ENCODE data around the gene KIAA1328. TPM values are rescaled to one million over a fixed set of nuclear protein-coding genes. Genes with fewer than 3 reads are reported as not detected.

Gene KIAA1328
- total and polyA plus RNA-seq, 4 donors = 2.8 to 48.1 (median 7.0) TPM

DNA sequence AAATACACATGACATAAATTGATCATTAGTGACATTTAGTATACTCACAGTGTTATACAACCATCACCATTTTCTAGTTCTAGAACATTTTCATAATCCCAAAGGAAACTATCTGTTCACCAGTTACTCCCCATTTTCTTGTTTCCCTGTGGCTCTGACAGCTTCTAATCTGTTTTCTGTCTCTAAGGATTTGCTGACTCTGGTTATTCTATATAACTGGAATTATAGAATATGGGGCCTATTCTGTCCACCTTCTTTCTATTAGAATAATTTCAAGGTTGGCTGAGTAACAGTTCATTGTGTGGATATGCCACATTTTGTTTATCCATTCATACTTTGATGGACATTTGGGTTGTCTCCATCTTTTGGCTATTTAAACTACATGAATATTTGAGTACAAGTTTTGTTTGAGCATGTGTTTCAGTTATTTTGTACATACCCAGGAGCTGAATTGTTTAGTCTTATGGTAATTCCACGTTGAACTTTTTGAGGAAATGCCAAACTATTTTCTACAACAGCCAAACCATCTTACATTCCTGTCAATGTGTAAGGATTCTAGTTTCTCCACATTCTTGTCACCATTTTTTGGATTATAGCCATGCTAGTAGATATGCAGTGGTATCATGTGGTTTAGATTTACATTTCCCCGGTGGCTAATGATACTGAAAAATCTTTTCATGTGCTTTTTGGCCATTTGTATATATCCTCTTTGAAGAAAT, 20.5 kb downstream of the KIAA1328 start:
- peaks cover 0 to 18% (median 8%) of the 10 kb centered on the region in 4 donors for H3K36me3 ChIP-seq (ENCODE audit: control insufficient read depth in 4 of 4, insufficient read depth in 4 of 4, low read length in 4 of 4)
- TF ChIP-seq, protein P1, sequence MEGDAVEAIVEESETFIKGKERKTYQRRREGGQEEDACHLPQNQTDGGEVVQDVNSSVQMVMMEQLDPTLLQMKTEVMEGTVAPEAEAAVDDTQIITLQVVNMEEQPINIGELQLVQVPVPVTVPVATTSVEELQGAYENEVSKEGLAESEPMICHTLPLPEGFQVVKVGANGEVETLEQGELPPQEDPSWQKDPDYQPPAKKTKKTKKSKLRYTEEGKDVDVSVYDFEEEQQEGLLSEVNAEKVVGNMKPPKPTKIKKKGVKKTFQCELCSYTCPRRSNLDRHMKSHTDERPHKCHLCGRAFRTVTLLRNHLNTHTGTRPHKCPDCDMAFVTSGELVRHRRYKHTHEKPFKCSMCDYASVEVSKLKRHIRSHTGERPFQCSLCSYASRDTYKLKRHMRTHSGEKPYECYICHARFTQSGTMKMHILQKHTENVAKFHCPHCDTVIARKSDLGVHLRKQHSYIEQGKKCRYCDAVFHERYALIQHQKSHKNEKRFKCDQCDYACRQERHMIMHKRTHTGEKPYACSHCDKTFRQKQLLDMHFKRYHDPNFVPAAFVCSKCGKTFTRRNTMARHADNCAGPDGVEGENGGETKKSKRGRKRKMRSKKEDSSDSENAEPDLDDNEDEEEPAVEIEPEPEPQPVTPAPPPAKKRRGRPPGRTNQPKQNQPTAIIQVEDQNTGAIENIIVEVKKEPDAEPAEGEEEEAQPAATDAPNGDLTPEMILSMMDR (IDR thresholded peaks at IDR 0.05; ENCODE audit: control extremely low read depth, extremely low read depth) = no peak
- H3K27me3 ChIP-seq (ENCODE audit: control insufficient read depth in 3 of 3, insufficient read depth in 3 of 3, low read length in 2 of 3) = no peaks in the 10 kb centered on the region
- no peak for ATAC-seq (ENCODE audit: insufficient read depth, low FRiP score)
- WGBS, 2 donors = 46 to 66% methylated on average over 2 of the region's 2 CpGs
- H3K4me3 ChIP-seq = no peak overlapping the region
- H3K9me3 ChIP-seq (ENCODE audit: control insufficient read depth in 4 of 4, insufficient read depth in 3 of 4, low read length in 3 of 4) = peaks cover 0 to 2% (median under 1%) of the 10 kb centered on the region in 4 donors
- no peak overlapping the region for H3K27ac ChIP-seq (ENCODE audit: low read depth in 1 of 2, low read length in 1 of 2)
- peaks cover 0 to 1% (median 0%) of the 10 kb centered on the region in 5 donors for H3K4me1 ChIP-seq (ENCODE audit: control insufficient read depth in 5 of 5, insufficient read depth in 5 of 5, low read length in 5 of 5)
- DNase-seq = peak in 1 of 3 donors; percentile 53
- no peak overlapping the region for H3K9ac ChIP-seq (ENCODE audit: insufficient read depth in 1 of 2, low read length in 2 of 2)

DNA sequence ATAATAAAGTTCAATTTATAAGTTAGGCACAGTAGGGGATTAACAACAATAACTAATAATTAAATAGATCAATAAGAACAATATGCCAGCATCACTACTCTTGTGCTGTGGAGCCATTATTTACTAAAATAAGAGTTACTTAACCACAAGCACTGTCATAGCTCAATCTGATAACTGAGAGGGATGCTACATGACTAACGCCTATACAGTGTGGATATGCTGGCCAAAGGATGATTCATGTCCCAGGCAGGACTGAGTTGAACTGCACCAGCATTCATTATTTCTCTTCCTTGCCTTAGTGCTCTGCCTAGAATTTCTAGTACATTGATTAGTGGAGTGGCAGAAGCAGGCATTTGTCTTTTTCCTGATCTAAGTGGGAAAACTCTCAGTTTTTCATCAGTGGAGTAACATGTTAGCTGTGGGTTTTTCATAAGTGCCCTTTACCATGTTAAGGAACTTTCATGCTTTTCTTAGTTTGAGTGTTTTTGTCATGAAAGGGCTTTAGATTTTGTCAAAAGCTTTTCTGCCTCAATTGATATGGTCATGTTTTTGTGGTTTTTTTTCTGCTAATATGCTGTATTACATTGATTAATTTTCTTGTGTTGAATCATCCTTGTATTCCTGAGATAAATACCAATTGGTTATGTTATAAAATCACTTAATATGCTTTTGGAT, 21.7 kb downstream of the KIAA1328 start:
- 72 to 86% methylated on average over 1 of the region's 1 CpG for WGBS, 2 donors

DNA sequence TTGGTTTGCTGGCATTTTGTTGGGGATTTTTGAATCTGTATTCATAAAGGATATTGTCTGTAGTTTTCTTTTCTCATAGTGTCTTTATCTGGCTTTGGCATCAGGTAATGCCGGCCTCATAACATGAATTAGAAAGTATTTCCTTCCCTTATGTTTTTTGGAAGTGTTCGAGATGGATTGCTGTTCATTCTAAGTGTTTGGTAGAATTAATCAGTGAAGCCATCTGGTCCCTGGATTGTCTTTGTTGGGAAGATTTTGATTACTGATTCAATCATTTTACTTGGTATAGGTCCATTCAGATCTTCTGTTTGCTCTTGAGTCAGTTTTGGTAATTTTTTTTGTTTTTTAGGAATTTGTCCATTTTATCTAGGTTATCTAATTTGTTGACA, 22.3 kb downstream of the KIAA1328 start:
- H3K4me1 ChIP-seq (ENCODE audit: control insufficient read depth in 5 of 5, insufficient read depth in 5 of 5, low read length in 5 of 5) = peaks cover 0 to 1% (median 0%) of the 10 kb centered on the region in 5 donors
- TF ChIP-seq, protein P1 (IDR thresholded peaks at IDR 0.05; ENCODE audit: control extremely low read depth, extremely low read depth) = no peak
- H3K9me3 ChIP-seq (ENCODE audit: control insufficient read depth in 4 of 4, insufficient read depth in 3 of 4, low read length in 3 of 4) = peaks cover 0 to 2% (median under 1%) of the 10 kb centered on the region in 4 donors
- ATAC-seq (ENCODE audit: insufficient read depth, low FRiP score) (no peak), DNase-seq (no peak)
- no peak overlapping the region for H3K9ac ChIP-seq (ENCODE audit: insufficient read depth in 1 of 2, low read length in 2 of 2)
- peaks cover 0 to 18% (median 8%) of the 10 kb centered on the region in 4 donors for H3K36me3 ChIP-seq (ENCODE audit: control insufficient read depth in 4 of 4, insufficient read depth in 4 of 4, low read length in 4 of 4)
- no peak overlapping the region for H3K4me3 ChIP-seq
- 69 to 71% methylated on average over 2 of the region's 2 CpGs for whole genome bisulfite sequencing, 2 donors
- H3K27me3 ChIP-seq (ENCODE audit: control insufficient read depth in 3 of 3, insufficient read depth in 3 of 3, low read length in 2 of 3) = no peaks in the 10 kb centered on the region
- H3K27ac ChIP-seq (ENCODE audit: low read depth in 1 of 2, low read length in 1 of 2) = no peak overlapping the region

More for the DNA sequence above, 21.7 kb downstream of the KIAA1328 start:
- no peak overlapping the region for H3K4me3 ChIP-seq
- peaks cover 0 to 2% (median under 1%) of the 10 kb centered on the region in 4 donors for H3K9me3 ChIP-seq (ENCODE audit: control insufficient read depth in 4 of 4, insufficient read depth in 3 of 4, low read length in 3 of 4)
- peaks cover 0 to 1% (median 0%) of the 10 kb centered on the region in 5 donors for H3K4me1 ChIP-seq (ENCODE audit: control insufficient read depth in 5 of 5, insufficient read depth in 5 of 5, low read length in 5 of 5)
- H3K9ac ChIP-seq (ENCODE audit: insufficient read depth in 1 of 2, low read length in 2 of 2) = no peak overlapping the region
- TF ChIP-seq, protein P1 (IDR thresholded peaks at IDR 0.05; ENCODE audit: control extremely low read depth, extremely low read depth) = no peak
- no peaks in the 10 kb centered on the region for H3K27me3 ChIP-seq (ENCODE audit: control insufficient read depth in 3 of 3, insufficient read depth in 3 of 3, low read length in 2 of 3)
- peak; percentile 69 for ATAC-seq (ENCODE audit: insufficient read depth, low FRiP score)
- DNase-seq = no peak
- H3K36me3 ChIP-seq (ENCODE audit: control insufficient read depth in 4 of 4, insufficient read depth in 4 of 4, low read length in 4 of 4) = peaks cover 0 to 18% (median 8%) of the 10 kb centered on the region in 4 donors
- H3K27ac ChIP-seq (ENCODE audit: low read depth in 1 of 2, low read length in 1 of 2) = no peak overlapping the region
